HepG2 (cell line): ENCODE results near the gene GDI1. TPM values are rescaled to one million over a fixed set of nuclear protein-coding genes. Genes with fewer than 3 reads are reported as not detected.

ENCODE experiments used
- ETV5 ChIP-seq: IDR thresholded peaks from 2 replicates; pipeline ENCODE4 v1.6.1; 2018; ENCODE audit warnings: missing biosample characterization, missing genetic modification reagents, inconsistent platforms, borderline replicate concordance
- MAX ChIP-seq: IDR thresholded peaks from 2 replicates; pipeline ENCODE4 v1.6.1; 2012; ENCODE audit warnings: inconsistent platforms
- MXD1 ChIP-seq: sonication (generic); formaldehyde crosslinking; IDR thresholded peaks from 2 replicates; pipeline ENCODE4 v1.4.0; 2020; ENCODE audit warnings: mild to moderate bottlenecking, missing genetic modification reagents
- MYC ChIP-seq: sonication (generic); formaldehyde crosslinking; IDR thresholded peaks from 2 replicates; pipeline ENCODE4 v1.9.0; 2021; ENCODE audit warnings: missing genetic modification reagents, borderline replicate concordance
- NFATC3 ChIP-seq: sonication (generic); formaldehyde crosslinking; IDR thresholded peaks from 2 replicates; pipeline ENCODE4 v1.5.1; 2020; ENCODE audit warnings: mild to moderate bottlenecking, missing genetic modification reagents
- NFKBIZ ChIP-seq: IDR thresholded peaks from 2 replicates; pipeline ENCODE4 v1.6.1; 2018; ENCODE audit warnings: missing genetic modification reagents, missing compliant biosample characterization
- NPAS2 ChIP-seq: sonication (generic); formaldehyde crosslinking; IDR thresholded peaks from 2 replicates; pipeline ENCODE4 v1.8.0; 2022; ENCODE audit warnings: mild to moderate bottlenecking, missing genetic modification reagents, borderline replicate concordance
- NR2F2 ChIP-seq: IDR thresholded peaks from 2 replicates; pipeline ENCODE4 v1.6.1; 2012; ENCODE audit warnings: low read depth, inconsistent platforms, borderline replicate concordance
- SAP130 ChIP-seq: IDR thresholded peaks from 2 replicates; pipeline ENCODE4 v1.6.1; 2016; ENCODE audit warnings: low read depth
- SMAD9 ChIP-seq: sonication (generic); formaldehyde crosslinking; IDR thresholded peaks from 2 replicates; pipeline ENCODE4 v1.5.1; 2020; ENCODE audit warnings: mild to moderate bottlenecking, missing genetic modification reagents
- ZNF18 ChIP-seq: sonication (generic); formaldehyde crosslinking; IDR thresholded peaks from 2 replicates; pipeline ENCODE4 v1.8.0; 2022; ENCODE audit warnings: mild to moderate bottlenecking, missing genetic modification reagents; ENCODE audit not compliant: insufficient replicate concordance
- ZNF335 ChIP-seq: sonication (generic); formaldehyde crosslinking; IDR thresholded peaks from 2 replicates; pipeline ENCODE4 v1.4.0; 2020; ENCODE audit warnings: missing genetic modification reagents
- ZNF362 ChIP-seq: sonication (generic); formaldehyde crosslinking; IDR thresholded peaks from 2 replicates; pipeline ENCODE4 v1.4.0; 2020; ENCODE audit warnings: missing genetic modification reagents, mild to moderate bottlenecking, borderline replicate concordance
- ZNF570 ChIP-seq: sonication (generic); formaldehyde crosslinking; IDR thresholded peaks from 2 replicates; pipeline ENCODE4 v1.4.0; 2020; ENCODE audit warnings: mild to moderate bottlenecking, missing genetic modification reagents, borderline replicate concordance
- ZNF644 ChIP-seq: IDR thresholded peaks from 2 replicates; pipeline ENCODE4 v1.6.1; 2016; ENCODE audit warnings: low read depth
- ZNF740 ChIP-seq: sonication (generic); formaldehyde crosslinking; IDR thresholded peaks from 2 replicates; pipeline ENCODE4 v1.4.0; 2020; ENCODE audit warnings: missing genetic modification reagents
- ZNF782 ChIP-seq: sonication (generic); formaldehyde crosslinking; IDR thresholded peaks from 2 replicates; pipeline ENCODE4 v1.4.0; 2020; ENCODE audit warnings: missing genetic modification reagents, mild to moderate bottlenecking, borderline replicate concordance
- polyA plus RNA-seq, 8 experiments: library from polyadenylated mRNA; depleted of rRNA in 3 of 8; stranded (reverse) in 7 of 8; unstranded in 1 of 8; fragments of >200 nt; fragmentation: Illumina TruSeq in 4 of 8; extraction: Trizol in 4 of 8; gene quantifications; 2 replicates each; pipeline versions ENCODE4 v1.2.1 to v1.2.3, GENCODE V29; 2011 to 2016; ENCODE audit warnings: low read depth in 4 of 8, missing spikeins in 1 of 8, mixed read lengths in 1 of 8; ENCODE audit not compliant: insufficient read depth in 1 of 8
- total RNA-seq, 5 experiments: library from RNA; depleted of rRNA; stranded (reverse); fragments of >200 nt; fragmentation: Illumina TruSeq; extraction: Trizol; gene quantifications; 2 replicates each; pipeline ENCODE4 v1.2.3, GENCODE V29; 2016; ENCODE audit warnings: low read depth in 1 of 5
- TF ChIP-seq, protein P1 (sequence below): sonication (generic); formaldehyde crosslinking; IDR thresholded peaks from 2 replicates; pipeline ENCODE4 v1.5.0; 2020; ENCODE audit warnings: missing genetic modification reagents
- TF ChIP-seq, protein P2 (sequence below): IDR thresholded peaks from 2 replicates; pipeline ENCODE4 v1.6.1; 2016; ENCODE audit warnings: missing biosample characterization, missing genetic modification reagents, low read depth
- TF ChIP-seq, protein P3 (sequence below): sonication (generic); formaldehyde crosslinking; IDR thresholded peaks from 2 replicates; pipeline ENCODE4 v1.5.1; 2020; ENCODE audit warnings: mild to moderate bottlenecking, missing genetic modification reagents, borderline replicate concordance
- TF ChIP-seq, protein P4 (sequence below): sonication (generic); formaldehyde crosslinking; IDR thresholded peaks from 2 replicates; pipeline ENCODE4 v1.5.0; 2020; ENCODE audit warnings: missing genetic modification reagents

Gene GDI1
- total and polyA plus RNA-seq, 2 of the 13 experiments (the other 11 are each of a cell fraction or from before 2014, with no cell fraction given) = 17.4 to 105 TPM

GRCh38 chrX:154486052-154486395 is 49.1 kb downstream of the GDI1 start (continued):
- TF ChIP-seq, protein P1, sequence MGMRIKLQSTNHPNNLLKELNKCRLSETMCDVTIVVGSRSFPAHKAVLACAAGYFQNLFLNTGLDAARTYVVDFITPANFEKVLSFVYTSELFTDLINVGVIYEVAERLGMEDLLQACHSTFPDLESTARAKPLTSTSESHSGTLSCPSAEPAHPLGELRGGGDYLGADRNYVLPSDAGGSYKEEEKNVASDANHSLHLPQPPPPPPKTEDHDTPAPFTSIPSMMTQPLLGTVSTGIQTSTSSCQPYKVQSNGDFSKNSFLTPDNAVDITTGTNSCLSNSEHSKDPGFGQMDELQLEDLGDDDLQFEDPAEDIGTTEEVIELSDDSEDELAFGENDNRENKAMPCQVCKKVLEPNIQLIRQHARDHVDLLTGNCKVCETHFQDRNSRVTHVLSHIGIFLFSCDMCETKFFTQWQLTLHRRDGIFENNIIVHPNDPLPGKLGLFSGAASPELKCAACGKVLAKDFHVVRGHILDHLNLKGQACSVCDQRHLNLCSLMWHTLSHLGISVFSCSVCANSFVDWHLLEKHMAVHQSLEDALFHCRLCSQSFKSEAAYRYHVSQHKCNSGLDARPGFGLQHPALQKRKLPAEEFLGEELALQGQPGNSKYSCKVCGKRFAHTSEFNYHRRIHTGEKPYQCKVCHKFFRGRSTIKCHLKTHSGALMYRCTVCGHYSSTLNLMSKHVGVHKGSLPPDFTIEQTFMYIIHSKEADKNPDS (CRISPR knock-in tag) = no peak
- TF ChIP-seq, protein P2, sequence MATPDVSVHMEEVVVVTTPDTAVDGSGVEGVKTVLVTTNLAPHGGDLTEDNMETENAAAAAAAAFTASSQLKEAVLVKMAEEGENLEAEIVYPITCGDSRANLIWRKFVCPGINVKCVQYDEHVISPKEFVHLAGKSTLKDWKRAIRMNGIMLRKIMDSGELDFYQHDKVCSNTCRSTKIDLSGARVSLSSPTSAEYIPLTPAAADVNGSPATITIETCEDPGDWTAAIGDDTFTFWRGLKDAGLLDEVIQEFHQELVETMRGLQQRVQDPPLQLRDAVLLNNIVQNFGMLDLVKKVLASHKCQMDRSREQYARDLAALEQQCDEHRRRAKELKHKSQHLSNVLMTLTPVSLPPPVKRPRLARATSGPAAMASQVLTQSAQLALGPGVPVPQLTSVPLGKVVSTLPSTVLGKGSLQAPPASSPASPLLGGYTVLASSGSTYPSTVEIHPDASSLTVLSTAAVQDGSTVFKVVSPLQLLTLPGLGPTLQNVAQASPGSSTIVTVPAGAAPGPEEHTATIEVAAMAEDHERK (CRISPR knock-in tag) = no peak
- no peak for TF ChIP-seq SMAD9 (CRISPR knock-in tag)
- TF ChIP-seq ZNF740 = 0 out of 2 replicates have a peak, but pooled peaks have one; percentile 65
- no peak for TF ChIP-seq ZNF362 (CRISPR knock-in tag)
- TF ChIP-seq ETV5 (CRISPR knock-in tag) = no peak
- TF ChIP-seq, protein P3, sequence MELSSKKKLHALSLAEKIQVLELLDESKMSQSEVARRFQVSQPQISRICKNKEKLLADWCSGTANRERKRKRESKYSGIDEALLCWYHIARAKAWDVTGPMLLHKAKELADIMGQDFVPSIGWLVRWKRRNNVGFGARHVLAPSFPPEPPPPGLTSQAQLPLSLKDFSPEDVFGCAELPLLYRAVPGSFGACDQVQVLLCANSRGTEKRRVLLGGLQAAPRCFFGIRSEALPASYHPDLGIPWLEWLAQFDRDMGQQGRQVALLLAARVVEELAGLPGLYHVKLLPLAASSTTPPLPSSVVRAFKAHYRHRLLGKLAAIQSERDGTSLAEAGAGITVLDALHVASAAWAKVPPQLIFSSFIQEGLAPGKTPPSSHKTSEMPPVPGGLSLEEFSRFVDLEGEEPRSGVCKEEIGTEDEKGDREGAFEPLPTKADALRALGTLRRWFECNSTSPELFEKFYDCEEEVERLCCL (CRISPR knock-in tag) = no peak
- no peak for TF ChIP-seq ZNF18 (CRISPR knock-in tag)
- TF ChIP-seq ZNF644 (CRISPR knock-in tag) = no peak
- TF ChIP-seq MXD1 = peak; percentile 36; the same call in 1 of the 2 replicates
- TF ChIP-seq, protein P4, sequence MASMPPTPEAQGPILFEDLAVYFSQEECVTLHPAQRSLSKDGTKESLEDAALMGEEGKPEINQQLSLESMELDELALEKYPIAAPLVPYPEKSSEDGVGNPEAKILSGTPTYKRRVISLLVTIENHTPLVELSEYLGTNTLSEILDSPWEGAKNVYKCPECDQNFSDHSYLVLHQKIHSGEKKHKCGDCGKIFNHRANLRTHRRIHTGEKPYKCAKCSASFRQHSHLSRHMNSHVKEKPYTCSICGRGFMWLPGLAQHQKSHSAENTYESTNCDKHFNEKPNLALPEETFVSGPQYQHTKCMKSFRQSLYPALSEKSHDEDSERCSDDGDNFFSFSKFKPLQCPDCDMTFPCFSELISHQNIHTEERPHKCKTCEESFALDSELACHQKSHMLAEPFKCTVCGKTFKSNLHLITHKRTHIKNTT (CRISPR knock-in tag) = no peak
- TF ChIP-seq SAP130 = 0 out of 2 replicates have a peak, but pooled peaks have one; percentile 3
- no peak for TF ChIP-seq NR2F2
- peak; percentile 49 for TF ChIP-seq MAX
- no peak for TF ChIP-seq NFATC3 (CRISPR knock-in tag)
- TF ChIP-seq NPAS2 (CRISPR knock-in tag) = no peak
- no peak for TF ChIP-seq ZNF335 (CRISPR knock-in tag)
- no peak for TF ChIP-seq ZNF570 (CRISPR knock-in tag)
- TF ChIP-seq MYC (CRISPR knock-in tag) = no peak
- TF ChIP-seq ZNF782 (CRISPR knock-in tag) = no peak
- no peak for TF ChIP-seq NFKBIZ (CRISPR knock-in tag)
